Mucosa of descending colon (tissue), 3 donors: ENCODE measurements around the gene RPS25. TPM values are rescaled to one million over a fixed set of nuclear protein-coding genes. Genes with fewer than 3 reads are reported as not detected.
"Not testable (repeated sequence)": the region's sequence is repeated elsewhere in the genome, so short reads cannot be mapped to it uniquely, and the experiment has no call there.

Source experiments
- ATAC-seq: fragments of 200-7000 bp; cut with Tn5 transposase; one replicate; pipeline ENCODE4 v1.9.1; 2020; ENCODE audit warnings: mild to moderate bottlenecking, moderate library complexity
- DNase-seq, 3 donors: peaks; one replicate each; pipeline ENCODE4 v3.0.0-alpha.2; 2020
- H3K36me3 ChIP-seq: fragments of 200-600 bp; one replicate; pipeline ENCODE4 v1.8.0; 2021; ENCODE audit warnings: low read depth, mild to moderate bottlenecking
- H3K4me1 ChIP-seq: fragments of 200-600 bp; one replicate; pipeline ENCODE4 v1.8.0; 2021; ENCODE audit warnings: low read depth, mild to moderate bottlenecking
- H3K4me3 ChIP-seq: fragments of 200-600 bp; one replicate; pipeline ENCODE4 v1.8.0; 2021; ENCODE audit warnings: mild to moderate bottlenecking
- H3K9me3 ChIP-seq: fragments of 200-600 bp; one replicate; pipeline ENCODE4 v1.8.0; 2021; ENCODE audit warnings: mild to moderate bottlenecking
- CTCF ChIP-seq: fragments of 200-600 bp; IDR thresholded peaks from one replicate; pipeline ENCODE4 v1.8.0; 2022; ENCODE audit warnings: antibody characterized with exemption, mild to moderate bottlenecking
- intact Hi-C, 2 donors: fragments of 100-400 bp; cut with DNase I in 1 of 2; cut with micrococcal nuclease in 1 of 2; formaldehyde crosslinking; loops; one replicate each; pipeline versions ENCODE4 v1.11.0 to v1.11.1; 2022; cut with DNase I, micrococcal nuclease
- total RNA-seq, 3 donors: library from RNA; stranded (reverse); fragmentation: NEBNext Ultra II Directional in 2 of 3; extraction: Animal tissue kit (Norgen Biotek cat#: 25700) in 2 of 3; gene quantifications; one replicate each; pipeline versions ENCODE4 v1.2.1 to v1.2.4, GENCODE V29; 2021 to 2023
- donor health status: DM: no; HTN: no; CAD: no; lungs with moderate emphysema.
- donor health status: DM: no; HTN: no; CAD: no.
- donor health status: DM: no; HTN: yes; CAD: no.

The RPS25 gene
- total RNA-seq, 3 donors from 2014 or later = 721 to 887 (median 781) TPM

DNA sequence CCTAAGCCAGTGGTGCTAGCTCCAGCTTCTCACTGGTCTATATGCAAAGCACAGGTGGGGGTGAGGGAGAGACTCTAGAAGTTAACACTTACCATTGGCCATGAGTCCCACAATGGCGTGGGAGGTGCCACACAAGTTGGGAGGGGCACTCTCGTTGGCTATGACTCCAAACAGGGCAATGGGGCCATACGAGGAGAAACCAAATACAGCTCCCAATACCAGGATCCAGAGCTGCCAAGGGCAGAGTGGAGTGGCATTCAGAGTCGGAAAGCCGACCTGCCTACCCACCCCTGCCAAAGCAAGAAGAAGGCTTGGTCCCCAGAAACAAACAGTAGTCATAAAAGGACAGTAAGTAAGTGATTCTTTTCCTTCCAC, 6.9 kb upstream of the RPS25 start:
- Histone ChIP-seq H3K4me3 (no peak overlapping the region), H3K4me1 (peaks cover 51% of the 10 kb centered on the region), H3K36me3 (no peaks in the 10 kb centered on the region), H3K9me3 (no peaks in the 10 kb centered on the region)
- DNase-seq (no peak), ATAC-seq (no peak)
- intact Hi-C loops = no loop called here
- TF ChIP-seq CTCF = no peak

- intact Hi-C loops = no loop called here
- ATAC-seq (no peak), DNase-seq (no peak)
- H3K4me1 ChIP-seq = peaks cover 53% of the 10 kb centered on the region
- no peak overlapping the region for H3K4me3 ChIP-seq
- TF ChIP-seq CTCF = no peak
- no peaks in the 10 kb centered on the region for H3K36me3 ChIP-seq
- H3K9me3 ChIP-seq = no peaks in the 10 kb centered on the region
These were observed 6.4 kb upstream of the RPS25 start for GRCh38 chr11:119024430-119025098.

GRCh38 chr11:119023741-119024140, 5.6 kb upstream of the RPS25 start:
- H3K4me3 ChIP-seq = no peak overlapping the region
- no peak for TF ChIP-seq CTCF
- intact Hi-C loops = no loop called here
- H3K4me1 ChIP-seq = peaks cover 48% of the 10 kb centered on the region
- no peaks in the 10 kb centered on the region for H3K9me3 ChIP-seq
- ATAC-seq (no peak), DNase-seq (no peak)
- H3K36me3 ChIP-seq = no peaks in the 10 kb centered on the region

DNA sequence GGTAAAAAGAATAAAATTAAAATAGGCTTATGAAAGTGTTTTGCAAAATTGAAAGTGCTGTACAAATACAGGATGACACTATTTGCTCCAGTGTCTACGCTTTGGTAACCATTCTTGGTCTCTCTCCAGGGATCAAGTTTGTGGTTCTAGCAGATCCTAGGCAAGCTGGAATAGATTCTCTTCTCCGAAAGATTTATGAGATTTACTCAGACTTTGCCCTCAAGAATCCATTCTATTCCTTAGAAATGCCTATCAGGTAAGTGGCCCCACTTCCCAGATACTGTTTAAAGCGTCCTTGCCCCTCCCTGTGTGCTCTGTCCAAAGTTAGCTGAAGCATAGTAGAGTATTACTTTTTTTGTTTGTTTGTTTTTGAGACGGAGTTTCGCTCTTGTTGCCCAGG, 3.5 kb upstream of the RPS25 start:
- intact Hi-C loops = no loop called here
- DNase-seq (peak in 1 of 3 donors; percentile 18), ATAC-seq (peak; percentile 4)
- Histone ChIP-seq H3K36me3 (no peaks in the 10 kb centered on the region), H3K4me1 (peaks cover 34% of the 10 kb centered on the region), H3K9me3 (no peaks in the 10 kb centered on the region), H3K4me3 (no peak overlapping the region)
- TF ChIP-seq CTCF = no peak

GRCh38 chr11:119019996-119020395, 1.9 kb upstream of the RPS25 start:
- H3K4me1 ChIP-seq = peaks cover 36% of the 10 kb centered on the region
- ATAC-seq (no peak), DNase-seq (no peak)
- TF ChIP-seq CTCF = no peak
- intact Hi-C loops = no loop called here
- no peaks in the 10 kb centered on the region for H3K36me3 ChIP-seq
- no peaks in the 10 kb centered on the region for H3K9me3 ChIP-seq
- H3K4me3 ChIP-seq = no peak overlapping the region

GRCh38 chr11:119017377-119017776, 766 bp downstream of the RPS25 start:
- Histone ChIP-seq H3K4me3 (peak overlapping the region; percentile 85), H3K4me1 (peaks cover 36% of the 10 kb centered on the region)
- ATAC-seq, H3K9me3 ChIP-seq, H3K36me3 ChIP-seq, DNase-seq, intact Hi-C loops: not testable (repeated sequence)
